ENCODE measurements around the gene SCIN. TPM values are rescaled to one million over a fixed set of nuclear protein-coding genes. Genes with fewer than 3 reads are reported as not detected.

SCIN gene
- total and polyA plus RNA-seq, 12 donors = 0.06 to 5.5 (median 0.79) TPM

GRCh38 chr7:12557282-12557681 is 13.2 kb upstream of the SCIN start:
- TF ChIP-seq CTCF (IDR thresholded peaks at IDR 0.05) (no peak), POLR2A (IDR thresholded peaks at IDR 0.05) (no peak)
- Histone ChIP-seq H3K4me3 (no peak overlapping the region), H3K27ac (no peak overlapping the region), H3K9me3 (replicated peaks in 1 of 3) (peaks cover 0 to 6% (median 0%) of the 10 kb centered on the region in 3 donors), H3K4me1 (replicated peaks in 1 of 2) (no peaks in the 10 kb centered on the region), H3K27me3 (no peaks in the 10 kb centered on the region), H3K36me3 (replicated peaks in 1 of 2) (no peaks in the 10 kb centered on the region)
- DNase-seq = no peak
- intact Hi-C loops (cut with DNase I) = no loop called here
- 76 to 83% (median 80%) methylated on average over 7 of the region's 7 CpGs for WGBS, 4 donors

DNA sequence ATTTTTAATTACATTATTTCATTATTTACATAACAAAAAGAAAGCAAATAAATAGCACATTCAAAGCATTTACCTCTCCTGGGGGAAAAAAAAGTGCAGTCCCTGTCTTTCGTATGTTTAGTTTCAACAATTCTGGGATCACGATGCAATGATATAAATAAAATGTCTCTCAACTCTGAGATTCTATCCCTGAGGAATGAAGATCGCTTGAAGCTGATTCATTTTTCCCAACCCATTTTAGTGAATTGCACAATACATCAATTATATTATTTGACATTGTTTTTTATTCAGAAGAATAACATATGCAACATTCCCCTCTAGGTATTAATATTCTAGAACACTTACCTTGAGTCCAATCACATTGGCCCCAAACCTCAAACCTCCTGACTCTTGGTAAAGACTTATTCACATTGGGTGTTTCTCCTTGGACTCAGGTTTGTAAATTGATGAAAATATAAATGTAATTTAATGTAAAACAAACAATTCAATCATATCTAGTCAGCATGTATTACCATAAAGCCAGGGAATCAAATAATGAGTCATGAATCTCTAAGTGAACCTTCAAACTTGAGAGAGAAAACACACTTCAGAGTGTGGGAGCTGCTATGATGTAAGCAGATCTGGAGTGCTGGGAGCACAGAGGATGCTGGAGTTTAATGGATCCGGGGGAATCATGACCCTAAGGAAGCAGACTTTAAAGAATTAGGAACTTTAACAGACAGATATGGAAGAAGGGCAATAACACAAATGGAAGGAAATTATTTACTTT is 5.3 kb upstream of the SCIN start:
- H3K9me3 ChIP-seq (replicated peaks in 1 of 3) = no peaks in the 10 kb centered on the region
- H3K4me1 ChIP-seq (replicated peaks in 1 of 2) = no peaks in the 10 kb centered on the region
- TF ChIP-seq CTCF (IDR thresholded peaks at IDR 0.05) (no peak), POLR2A (IDR thresholded peaks at IDR 0.05) (no peak)
- 79 to 86% (median 82%) methylated on average over 4 of the region's 4 CpGs for WGBS, 4 donors
- H3K4me3 ChIP-seq = no peak overlapping the region
- intact Hi-C loops (cut with DNase I) = no loop called here
- no peak overlapping the region for H3K27ac ChIP-seq
- H3K36me3 ChIP-seq (replicated peaks in 1 of 2) = no peaks in the 10 kb centered on the region
- DNase-seq = no peak
- H3K27me3 ChIP-seq = peaks cover 4% of the 10 kb centered on the region

GRCh38 chr7:12565873-12566272 is 4.6 kb upstream of the SCIN start:
- WGBS, 4 donors = 86 to 93% (median 88%) methylated on average over 2 of the region's 2 CpGs
- intact Hi-C loops (cut with DNase I) = no loop called here
- Histone ChIP-seq H3K27ac (no peak overlapping the region), H3K9me3 (replicated peaks in 1 of 3) (no peaks in the 10 kb centered on the region), H3K4me1 (replicated peaks in 1 of 2) (no peaks in the 10 kb centered on the region), H3K36me3 (replicated peaks in 1 of 2) (no peaks in the 10 kb centered on the region), H3K4me3 (no peak overlapping the region), H3K27me3 (peaks cover 11% of the 10 kb centered on the region)
- no peak for DNase-seq
- TF ChIP-seq POLR2A (IDR thresholded peaks at IDR 0.05) = no peak
- no peak for TF ChIP-seq CTCF (IDR thresholded peaks at IDR 0.05)

DNA sequence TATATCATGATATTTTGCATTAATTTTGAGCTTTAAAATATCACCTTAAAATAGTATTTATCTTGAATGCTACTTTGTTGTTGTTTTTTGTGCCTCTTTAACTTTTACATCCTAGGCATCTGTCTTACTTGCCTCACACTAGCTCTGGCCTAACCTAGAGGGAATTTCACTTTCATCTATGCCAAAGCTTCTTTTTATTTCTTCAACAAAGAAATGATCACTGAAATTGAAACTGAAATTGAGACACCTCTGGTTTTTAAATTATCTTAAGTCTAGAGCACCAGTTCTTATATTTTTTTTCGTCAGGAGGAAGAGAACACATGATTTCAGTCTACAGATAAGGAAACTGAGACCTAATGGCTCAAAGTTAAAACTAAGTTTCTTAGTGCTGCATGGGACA is 3.5 kb upstream of the SCIN start:
- Histone ChIP-seq H3K9me3 (replicated peaks in 1 of 3) (no peaks in the 10 kb centered on the region), H3K27ac (no peak overlapping the region), H3K27me3 (peaks cover 12% of the 10 kb centered on the region), H3K4me3 (no peak overlapping the region), H3K4me1 (replicated peaks in 1 of 2) (no peaks in the 10 kb centered on the region), H3K36me3 (replicated peaks in 1 of 2) (no peaks in the 10 kb centered on the region)
- TF ChIP-seq CTCF (IDR thresholded peaks at IDR 0.05) = no peak
- no peak for TF ChIP-seq POLR2A (IDR thresholded peaks at IDR 0.05)
- no peak for DNase-seq
- intact Hi-C loops (cut with DNase I) = no loop called here
- 41 to 52% (median 43%) methylated on average over 1 of the region's 1 CpG for WGBS, 4 donors

Data from adrenal gland (tissue), 12 donors.